ENCODE data around the gene MED27.

GRCh38 chr9:131910572-131910971 lies 169.1 kb downstream of the MED27 start:
- TF ChIP-seq CTCF (IDR thresholded peaks at IDR 0.05), result no peak
- TF ChIP-seq POLR2AphosphoS5 (IDR thresholded peaks at IDR 0.05), result no peak
- TF ChIP-seq POLR2A (IDR thresholded peaks at IDR 0.05), result no peak
